ENCODE results near the gene ZEB2. TPM values are rescaled to one million over a fixed set of nuclear protein-coding genes. Genes with fewer than 3 reads are reported as not detected.
A peak's percentile ranks its signal among the peaks of the same experiment; 100 is the strongest.

ZEB2 gene
- total RNA-seq, 4 donors from 2014 or later = 35.9 to 177 (median 120) TPM

GRCh38 chr2:144479659-144480058 lies 40.3 kb downstream of the ZEB2 start:
- Histone ChIP-seq H3K27me3 (no peaks in the 10 kb centered on the region), H3K27ac (no peak overlapping the region), H3K36me3 (no peaks in the 10 kb centered on the region), H3K9me3 (no peaks in the 10 kb centered on the region), H3K4me3 (no peak overlapping the region), H3K4me1 (peaks cover 0 to 4% of the 10 kb centered on the region in 2 donors)
- no peak for DNase-seq
- intact Hi-C loops (cut with DNase I; ENCODE audit: low total_unique reads) = no loop called here
- TF ChIP-seq CTCF (IDR thresholded peaks at IDR 0.05) (no peak), POLR2A (IDR thresholded peaks at IDR 0.05) (no peak)

- TF ChIP-seq CTCF (IDR thresholded peaks at IDR 0.05) (no peak), POLR2A (IDR thresholded peaks at IDR 0.05) (no peak)
- H3K4me3 ChIP-seq = no peak overlapping the region
- no peak for DNase-seq
- peak overlapping the region in 1 of 2 donors; percentile 21 for H3K27ac ChIP-seq
- peaks cover 0 to 4% of the 10 kb centered on the region in 2 donors for H3K4me1 ChIP-seq
- no peaks in the 10 kb centered on the region for H3K9me3 ChIP-seq
- intact Hi-C loops (cut with DNase I; ENCODE audit: low total_unique reads) = no loop called here
- no peaks in the 10 kb centered on the region for H3K36me3 ChIP-seq
- no peaks in the 10 kb centered on the region for H3K27me3 ChIP-seq
Measured at GRCh38 chr2:144479138-144479537, 40.8 kb downstream of the ZEB2 start.

- intact Hi-C loops (cut with DNase I; ENCODE audit: low total_unique reads) = no loop called here
- TF ChIP-seq CTCF (IDR thresholded peaks at IDR 0.05) (no peak), POLR2A (IDR thresholded peaks at IDR 0.05) (no peak)
- DNase-seq = no peak
- no peaks in the 10 kb centered on the region for H3K36me3 ChIP-seq
- no peak overlapping the region for H3K4me3 ChIP-seq
- H3K9me3 ChIP-seq = no peaks in the 10 kb centered on the region
- H3K27me3 ChIP-seq = no peaks in the 10 kb centered on the region
- H3K27ac ChIP-seq = no peak overlapping the region
- peaks cover 0 to 4% of the 10 kb centered on the region in 2 donors for H3K4me1 ChIP-seq
Measured at GRCh38 chr2:144477957-144478311, 42.0 kb downstream of the ZEB2 start.

- DNase-seq = no peak
- no peak for TF ChIP-seq CTCF (IDR thresholded peaks at IDR 0.05)
- TF ChIP-seq POLR2A (IDR thresholded peaks at IDR 0.05) = no peak
- no peak overlapping the region for H3K4me3 ChIP-seq
- H3K9me3 ChIP-seq = no peaks in the 10 kb centered on the region
- intact Hi-C loops (cut with DNase I; ENCODE audit: low total_unique reads) = no loop called here
- H3K27me3 ChIP-seq = no peaks in the 10 kb centered on the region
- H3K27ac ChIP-seq = no peak overlapping the region
- H3K36me3 ChIP-seq = no peaks in the 10 kb centered on the region
- peaks cover 0 to 4% of the 10 kb centered on the region in 2 donors for H3K4me1 ChIP-seq
Measured at GRCh38 chr2:144477281-144477956, 42.5 kb downstream of the ZEB2 start.

- no peak for DNase-seq
- intact Hi-C loops (cut with DNase I; ENCODE audit: low total_unique reads) = no loop called here
- no peaks in the 10 kb centered on the region for H3K27me3 ChIP-seq
- H3K9me3 ChIP-seq = no peaks in the 10 kb centered on the region
- peaks cover 0 to 4% of the 10 kb centered on the region in 2 donors for H3K4me1 ChIP-seq
- H3K4me3 ChIP-seq = no peak overlapping the region
- no peak overlapping the region for H3K27ac ChIP-seq
- H3K36me3 ChIP-seq = no peaks in the 10 kb centered on the region
- TF ChIP-seq CTCF (IDR thresholded peaks at IDR 0.05) = no peak
- TF ChIP-seq POLR2A (IDR thresholded peaks at IDR 0.05) = no peak
Measured at GRCh38 chr2:144476682-144477081, 43.2 kb downstream of the ZEB2 start.

Measured in uterus (tissue), 4 donors.